ENCODE results near the gene SENP1.

SENP1 gene

GRCh38 chr12:48070731-48071130 lies 35.1 kb downstream of the SENP1 start:
- Histone ChIP-seq H3K27me3 (ENCODE audit: insufficient read depth, low read length) (no peaks in the 10 kb centered on the region), H2AFZ (ENCODE audit: low read depth, low read length) (no peak overlapping the region), H3K36me3 (ENCODE audit: insufficient read depth, low read length) (peaks cover 64% of the 10 kb centered on the region), H3K4me3 (ENCODE audit: low read length) (no peak overlapping the region), H3K9me3 (ENCODE audit: low read length) (no peaks in the 10 kb centered on the region), H3K4me1 (ENCODE audit: insufficient read depth, low read length) (no peaks in the 10 kb centered on the region)

DNA sequence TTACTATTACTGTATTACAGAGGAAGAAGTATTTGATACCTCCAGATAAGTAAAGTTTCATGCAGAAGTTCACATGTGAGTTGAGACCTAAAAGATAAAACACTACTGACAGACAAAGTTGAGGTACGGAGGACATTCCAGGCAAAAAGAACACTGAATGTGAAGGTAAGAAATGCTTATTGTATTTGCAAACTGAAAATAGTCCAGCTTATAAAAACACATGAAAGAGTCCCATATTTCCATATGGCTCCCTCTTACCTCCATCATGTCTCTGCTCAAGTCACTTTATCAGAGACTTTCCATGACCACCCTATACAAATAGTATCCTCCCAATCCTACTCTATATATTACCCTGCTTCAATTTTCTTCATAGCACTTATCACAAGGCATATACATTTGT lies 35.8 kb downstream of the SENP1 start:
- H3K4me1 ChIP-seq (ENCODE audit: insufficient read depth, low read length), result no peaks in the 10 kb centered on the region
- H3K4me3 ChIP-seq (ENCODE audit: low read length), result no peak overlapping the region
- peaks cover 71% of the 10 kb centered on the region for H3K36me3 ChIP-seq (ENCODE audit: insufficient read depth, low read length)

GRCh38 chr12:48069241-48069640 lies 36.6 kb downstream of the SENP1 start:
- H3K27me3 ChIP-seq (ENCODE audit: insufficient read depth, low read length), result no peaks in the 10 kb centered on the region
- H3K36me3 ChIP-seq (ENCODE audit: insufficient read depth, low read length), result peaks cover 71% of the 10 kb centered on the region
- no peak overlapping the region for H2AFZ ChIP-seq (ENCODE audit: low read depth, low read length)
- no peaks in the 10 kb centered on the region for H3K9me3 ChIP-seq (ENCODE audit: low read length)
- H3K4me1 ChIP-seq (ENCODE audit: insufficient read depth, low read length), result no peaks in the 10 kb centered on the region
- no peak overlapping the region for H3K4me3 ChIP-seq (ENCODE audit: low read length)

More for the DNA sequence above, 35.8 kb downstream of the SENP1 start:
- Histone ChIP-seq H2AFZ (ENCODE audit: low read depth, low read length) (no peak overlapping the region), H3K9me3 (ENCODE audit: low read length) (no peaks in the 10 kb centered on the region), H3K27me3 (ENCODE audit: insufficient read depth, low read length) (no peaks in the 10 kb centered on the region)

DNA sequence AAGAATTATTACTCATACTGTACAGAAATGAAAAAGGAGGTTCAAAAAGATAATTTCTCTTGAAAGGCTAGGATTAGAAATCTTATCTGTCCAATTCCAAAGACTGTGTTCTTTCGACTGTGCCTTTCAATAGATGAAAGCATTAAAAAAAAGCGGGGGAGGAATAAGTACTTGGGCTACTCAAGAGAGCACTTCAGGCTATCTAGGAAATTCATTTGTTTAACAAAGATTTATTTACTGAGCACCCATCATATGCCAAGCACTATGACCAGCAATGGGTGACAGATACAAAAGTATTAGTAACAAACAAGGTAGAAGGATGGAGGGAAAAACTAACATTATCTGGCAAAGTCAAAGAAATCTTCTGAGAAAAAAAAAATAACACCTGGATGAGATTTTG lies 37.4 kb downstream of the SENP1 start:
- Histone ChIP-seq H3K9me3 (ENCODE audit: low read length) (no peaks in the 10 kb centered on the region), H3K4me3 (ENCODE audit: low read length) (no peak overlapping the region), H3K4me1 (ENCODE audit: insufficient read depth, low read length) (no peaks in the 10 kb centered on the region), H3K27me3 (ENCODE audit: insufficient read depth, low read length) (no peaks in the 10 kb centered on the region), H3K36me3 (ENCODE audit: insufficient read depth, low read length) (peaks cover 71% of the 10 kb centered on the region), H2AFZ (ENCODE audit: low read depth, low read length) (no peak overlapping the region)

DNA sequence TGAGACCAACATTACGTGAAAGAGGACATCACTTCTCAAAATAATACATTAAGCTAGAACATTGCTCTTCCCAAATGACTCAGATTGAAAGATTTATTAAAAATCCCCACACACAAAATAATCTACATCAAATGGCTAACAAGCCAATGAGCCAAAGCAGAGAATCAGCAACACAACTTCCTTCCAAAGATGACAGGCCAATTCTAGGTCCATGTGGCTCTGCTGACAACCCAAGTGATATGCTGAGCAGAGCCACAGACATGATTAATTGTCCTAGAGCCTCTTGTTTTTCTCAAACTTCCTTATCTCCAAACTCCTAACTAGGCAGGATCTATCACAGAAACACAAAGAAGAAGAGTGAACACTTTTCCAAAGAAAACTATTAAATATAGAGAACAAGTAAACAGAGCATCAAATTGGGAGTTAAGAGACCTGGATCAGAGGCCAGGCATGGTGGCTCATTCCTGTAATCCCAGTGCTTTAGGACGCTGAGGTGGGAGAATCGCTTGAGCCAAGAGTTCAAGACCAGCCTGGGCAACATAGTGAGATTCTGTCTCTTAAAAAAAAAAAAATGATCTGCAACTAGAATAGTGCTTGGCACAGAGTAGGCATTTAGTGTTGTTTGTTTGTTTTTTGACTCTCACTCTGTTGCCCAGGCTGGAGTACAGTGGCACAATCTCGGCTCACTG lies 38.5 kb downstream of the SENP1 start:
- H3K4me1 ChIP-seq (ENCODE audit: insufficient read depth, low read length), result no peaks in the 10 kb centered on the region
- H3K27me3 ChIP-seq (ENCODE audit: insufficient read depth, low read length), result no peaks in the 10 kb centered on the region
- H3K36me3 ChIP-seq (ENCODE audit: insufficient read depth, low read length), result peaks cover 71% of the 10 kb centered on the region
- H3K4me3 ChIP-seq (ENCODE audit: low read length), result no peak overlapping the region
- H3K9me3 ChIP-seq (ENCODE audit: low read length), result no peaks in the 10 kb centered on the region
- H2AFZ ChIP-seq (ENCODE audit: low read depth, low read length), result no peak overlapping the region

DNA sequence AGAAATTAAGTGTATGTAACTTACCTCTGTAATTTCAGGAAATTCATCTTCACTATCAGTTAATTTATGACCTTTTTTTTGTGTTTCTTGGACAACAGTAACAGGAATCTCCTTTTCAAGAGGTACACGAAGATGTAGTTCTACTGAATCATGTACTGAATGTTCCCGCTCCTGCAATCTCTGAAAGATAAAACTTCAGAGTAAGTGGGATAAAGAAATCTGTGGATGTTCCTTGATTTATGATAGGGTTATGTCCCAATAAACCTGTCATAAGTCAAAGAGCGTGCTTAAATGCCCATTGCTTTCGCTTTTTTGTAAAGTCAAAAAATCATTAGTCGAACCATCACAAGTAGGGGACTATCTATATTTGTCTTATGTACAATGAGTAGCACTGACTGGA lies 40.8 kb downstream of the SENP1 start:
- H3K4me1 ChIP-seq (ENCODE audit: insufficient read depth, low read length), result no peaks in the 10 kb centered on the region
- no peak overlapping the region for H2AFZ ChIP-seq (ENCODE audit: low read depth, low read length)
- peaks cover 2% of the 10 kb centered on the region for H3K9me3 ChIP-seq (ENCODE audit: low read length)
- H3K36me3 ChIP-seq (ENCODE audit: insufficient read depth, low read length), result peaks cover 79% of the 10 kb centered on the region
- H3K27me3 ChIP-seq (ENCODE audit: insufficient read depth, low read length), result no peaks in the 10 kb centered on the region
- H3K4me3 ChIP-seq (ENCODE audit: low read length), result no peak overlapping the region

GRCh38 chr12:48063530-48063929 lies 42.3 kb downstream of the SENP1 start:
- H3K36me3 ChIP-seq (ENCODE audit: insufficient read depth, low read length), result peaks cover 79% of the 10 kb centered on the region
- H3K4me3 ChIP-seq (ENCODE audit: low read length), result no peak overlapping the region
- H3K9me3 ChIP-seq (ENCODE audit: low read length), result peaks cover 7% of the 10 kb centered on the region
- no peaks in the 10 kb centered on the region for H3K27me3 ChIP-seq (ENCODE audit: insufficient read depth, low read length)
- H2AFZ ChIP-seq (ENCODE audit: low read depth, low read length), result no peak overlapping the region
- H3K4me1 ChIP-seq (ENCODE audit: insufficient read depth, low read length), result no peaks in the 10 kb centered on the region

DNA sequence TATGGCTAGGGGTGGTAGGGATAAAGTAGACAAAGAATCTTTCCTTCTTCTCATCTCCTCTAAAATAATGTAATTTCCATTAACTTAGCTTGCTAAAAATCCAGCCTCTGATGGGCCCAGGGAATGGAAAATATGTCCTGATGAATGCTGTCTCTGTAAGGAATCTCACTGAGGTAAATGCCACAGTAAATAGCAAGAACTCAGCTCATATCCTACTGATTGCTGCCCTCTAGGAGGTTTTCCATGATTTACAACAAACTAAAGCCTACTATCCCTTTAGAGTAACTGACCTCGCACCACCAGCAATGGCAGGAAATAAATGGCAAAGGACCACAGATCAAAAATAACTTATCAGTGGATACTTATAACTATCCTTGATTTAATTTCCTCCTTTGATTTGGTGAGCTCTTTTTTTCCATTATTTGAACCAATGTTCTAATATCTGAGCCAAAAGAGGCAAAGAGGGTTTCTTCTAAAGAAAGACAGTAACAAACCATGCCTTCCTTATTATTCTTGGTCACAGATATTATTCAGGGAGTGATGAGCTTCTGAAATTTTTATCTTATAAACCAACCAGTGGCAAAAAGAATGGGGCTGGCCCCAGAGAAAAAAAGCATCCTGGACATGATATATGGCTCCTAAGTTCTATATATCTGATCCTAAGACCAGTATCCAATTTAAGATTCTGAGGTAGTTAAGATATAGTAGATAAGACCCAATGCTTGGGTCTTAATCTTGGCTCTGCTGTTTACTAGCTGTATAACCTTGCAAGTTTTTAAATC lies 43.8 kb downstream of the SENP1 start:
- Histone ChIP-seq H3K27me3 (ENCODE audit: insufficient read depth, low read length) (no peaks in the 10 kb centered on the region), H2AFZ (ENCODE audit: low read depth, low read length) (no peak overlapping the region), H3K4me1 (ENCODE audit: insufficient read depth, low read length) (no peaks in the 10 kb centered on the region), H3K4me3 (ENCODE audit: low read length) (no peak overlapping the region), H3K36me3 (ENCODE audit: insufficient read depth, low read length) (peaks cover 71% of the 10 kb centered on the region), H3K9me3 (ENCODE audit: low read length) (peaks cover 7% of the 10 kb centered on the region)

DNA sequence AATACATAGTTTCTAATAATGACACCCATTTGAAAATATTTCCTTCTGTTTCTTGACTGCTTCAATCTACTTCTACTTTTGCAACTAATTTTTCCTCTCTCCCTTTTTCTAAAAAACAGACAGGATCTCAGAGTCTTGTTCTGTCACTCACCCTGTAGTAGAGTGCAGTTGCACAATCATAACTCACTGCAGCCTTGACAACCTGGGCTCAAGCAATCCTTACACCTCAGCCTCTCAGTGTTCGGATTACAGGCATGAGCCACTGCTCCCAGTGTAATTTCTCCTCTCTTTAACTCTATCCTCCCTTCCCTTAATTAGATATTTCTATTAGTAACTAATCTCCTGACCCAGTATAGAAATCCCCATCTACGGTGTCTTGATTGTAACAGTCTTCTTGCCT lies 45.4 kb downstream of the SENP1 start:
- Histone ChIP-seq H3K4me1 (ENCODE audit: insufficient read depth, low read length) (no peaks in the 10 kb centered on the region), H3K4me3 (ENCODE audit: low read length) (no peak overlapping the region), H3K27me3 (ENCODE audit: insufficient read depth, low read length) (no peaks in the 10 kb centered on the region), H3K9me3 (ENCODE audit: low read length) (peaks cover 7% of the 10 kb centered on the region), H3K36me3 (ENCODE audit: insufficient read depth, low read length) (peaks cover 67% of the 10 kb centered on the region), H2AFZ (ENCODE audit: low read depth, low read length) (no peak overlapping the region)

GRCh38 chr12:48058771-48059170 lies 47.1 kb downstream of the SENP1 start:
- Histone ChIP-seq H3K36me3 (ENCODE audit: insufficient read depth, low read length) (peaks cover 50% of the 10 kb centered on the region), H3K4me3 (ENCODE audit: low read length) (no peak overlapping the region), H3K4me1 (ENCODE audit: insufficient read depth, low read length) (no peaks in the 10 kb centered on the region), H3K9me3 (ENCODE audit: low read length) (peaks cover 7% of the 10 kb centered on the region), H2AFZ (ENCODE audit: low read depth, low read length) (no peak overlapping the region), H3K27me3 (ENCODE audit: insufficient read depth, low read length) (no peaks in the 10 kb centered on the region)

- Histone ChIP-seq H3K9me3 (ENCODE audit: low read length) (peaks cover 5% of the 10 kb centered on the region), H3K4me3 (ENCODE audit: low read length) (no peak overlapping the region), H3K27me3 (ENCODE audit: insufficient read depth, low read length) (no peaks in the 10 kb centered on the region), H3K36me3 (ENCODE audit: insufficient read depth, low read length) (peaks cover 18% of the 10 kb centered on the region), H2AFZ (ENCODE audit: low read depth, low read length) (no peak overlapping the region), H3K4me1 (ENCODE audit: insufficient read depth, low read length) (no peaks in the 10 kb centered on the region)
Measured at GRCh38 chr12:48054955-48055821, 50.7 kb downstream of the SENP1 start.

- Histone ChIP-seq H3K27me3 (ENCODE audit: insufficient read depth, low read length) (no peaks in the 10 kb centered on the region), H3K4me1 (ENCODE audit: insufficient read depth, low read length) (no peaks in the 10 kb centered on the region), H3K9me3 (ENCODE audit: low read length) (peaks cover 3% of the 10 kb centered on the region), H2AFZ (ENCODE audit: low read depth, low read length) (no peak overlapping the region), H3K36me3 (ENCODE audit: insufficient read depth, low read length) (peaks cover 18% of the 10 kb centered on the region), H3K4me3 (ENCODE audit: low read length) (no peak overlapping the region)
Measured at GRCh38 chr12:48053883-48054282, 52.0 kb downstream of the SENP1 start.

DNA sequence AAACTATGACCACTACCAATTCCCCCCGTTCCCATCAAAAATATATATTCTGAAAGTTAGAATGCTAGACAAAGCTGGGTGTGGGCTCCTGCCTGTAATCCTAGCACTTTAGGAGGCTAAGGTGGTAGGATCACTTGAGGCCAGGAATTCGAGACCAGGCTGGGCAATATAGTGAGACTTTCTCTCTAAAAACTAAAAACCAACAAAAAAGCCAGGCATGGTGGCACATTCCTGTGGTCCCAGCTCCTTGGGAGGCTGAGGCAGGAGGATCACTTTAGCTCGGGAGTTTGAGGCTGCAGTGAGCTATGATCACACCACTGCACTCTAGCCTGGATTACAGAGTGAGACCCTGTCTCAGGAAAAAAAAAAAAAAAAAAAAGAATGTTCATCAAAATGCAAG lies 52.8 kb downstream of the SENP1 start:
- H3K9me3 ChIP-seq (ENCODE audit: low read length), result no peaks in the 10 kb centered on the region
- no peaks in the 10 kb centered on the region for H3K27me3 ChIP-seq (ENCODE audit: insufficient read depth, low read length)
- H3K4me1 ChIP-seq (ENCODE audit: insufficient read depth, low read length), result no peaks in the 10 kb centered on the region
- no peak overlapping the region for H2AFZ ChIP-seq (ENCODE audit: low read depth, low read length)
- peaks cover 22% of the 10 kb centered on the region for H3K36me3 ChIP-seq (ENCODE audit: insufficient read depth, low read length)
- H3K4me3 ChIP-seq (ENCODE audit: low read length), result no peak overlapping the region

Measured in neuron (in vitro differentiated cells).